ENCODE results near the gene BEND6.
A peak's percentile ranks its signal among the peaks of the same experiment; 100 is the strongest.

BEND6 gene

DNA sequence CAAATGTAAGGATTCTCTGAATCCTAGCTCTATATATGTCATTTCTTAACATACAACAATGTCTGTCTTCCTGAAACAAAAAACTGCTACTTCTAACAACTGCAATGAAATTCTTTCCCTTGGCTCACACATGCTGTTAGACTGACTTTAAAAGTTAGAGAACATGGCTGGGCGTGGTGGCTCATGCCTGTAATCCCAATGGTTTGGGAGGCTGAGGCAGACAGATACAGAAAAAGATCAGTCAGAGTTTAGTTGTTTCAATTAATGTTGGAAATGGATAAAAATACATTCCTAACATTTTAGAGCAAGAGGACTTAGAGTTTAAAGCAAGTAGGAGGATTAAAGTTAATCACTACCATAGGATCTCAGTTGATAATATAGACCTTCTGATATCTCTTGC, 62.9 kb downstream of the BEND6 start:
- no peak overlapping the region for H3K9ac ChIP-seq (ENCODE audit: low read length)
- H3K4me3 ChIP-seq (ENCODE audit: low read length), result no peak overlapping the region
- no peak overlapping the region for H2AFZ ChIP-seq (ENCODE audit: low read depth, low read length)
- H3K4me2 ChIP-seq (ENCODE audit: low read length), result no peak overlapping the region
- TF ChIP-seq EZH2phosphoT487 (IDR thresholded peaks at IDR 0.05; ENCODE audit: low read depth), result no peak
- TF ChIP-seq, protein P1, sequence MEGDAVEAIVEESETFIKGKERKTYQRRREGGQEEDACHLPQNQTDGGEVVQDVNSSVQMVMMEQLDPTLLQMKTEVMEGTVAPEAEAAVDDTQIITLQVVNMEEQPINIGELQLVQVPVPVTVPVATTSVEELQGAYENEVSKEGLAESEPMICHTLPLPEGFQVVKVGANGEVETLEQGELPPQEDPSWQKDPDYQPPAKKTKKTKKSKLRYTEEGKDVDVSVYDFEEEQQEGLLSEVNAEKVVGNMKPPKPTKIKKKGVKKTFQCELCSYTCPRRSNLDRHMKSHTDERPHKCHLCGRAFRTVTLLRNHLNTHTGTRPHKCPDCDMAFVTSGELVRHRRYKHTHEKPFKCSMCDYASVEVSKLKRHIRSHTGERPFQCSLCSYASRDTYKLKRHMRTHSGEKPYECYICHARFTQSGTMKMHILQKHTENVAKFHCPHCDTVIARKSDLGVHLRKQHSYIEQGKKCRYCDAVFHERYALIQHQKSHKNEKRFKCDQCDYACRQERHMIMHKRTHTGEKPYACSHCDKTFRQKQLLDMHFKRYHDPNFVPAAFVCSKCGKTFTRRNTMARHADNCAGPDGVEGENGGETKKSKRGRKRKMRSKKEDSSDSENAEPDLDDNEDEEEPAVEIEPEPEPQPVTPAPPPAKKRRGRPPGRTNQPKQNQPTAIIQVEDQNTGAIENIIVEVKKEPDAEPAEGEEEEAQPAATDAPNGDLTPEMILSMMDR (IDR thresholded peaks at IDR 0.05; ENCODE audit: low read depth, low read length), result no peak
- H3K27me3 ChIP-seq (ENCODE audit: low read depth, low read length), result no peaks in the 10 kb centered on the region
- no peaks in the 10 kb centered on the region for H3K4me1 ChIP-seq (ENCODE audit: low read length)
- H4K20me1 ChIP-seq (ENCODE audit: insufficient read depth, low read length), result no peaks in the 10 kb centered on the region
- no peaks in the 10 kb centered on the region for H3K36me3 ChIP-seq (replicated peaks; ENCODE audit: low read depth, low read length)
- H3K27ac ChIP-seq (ENCODE audit: low read length), result no peak overlapping the region
- H3K9me3 ChIP-seq (ENCODE audit: insufficient read depth, low read length), result no peaks in the 10 kb centered on the region
- no peaks in the 10 kb centered on the region for H3K79me2 ChIP-seq (ENCODE audit: low read length)

DNA sequence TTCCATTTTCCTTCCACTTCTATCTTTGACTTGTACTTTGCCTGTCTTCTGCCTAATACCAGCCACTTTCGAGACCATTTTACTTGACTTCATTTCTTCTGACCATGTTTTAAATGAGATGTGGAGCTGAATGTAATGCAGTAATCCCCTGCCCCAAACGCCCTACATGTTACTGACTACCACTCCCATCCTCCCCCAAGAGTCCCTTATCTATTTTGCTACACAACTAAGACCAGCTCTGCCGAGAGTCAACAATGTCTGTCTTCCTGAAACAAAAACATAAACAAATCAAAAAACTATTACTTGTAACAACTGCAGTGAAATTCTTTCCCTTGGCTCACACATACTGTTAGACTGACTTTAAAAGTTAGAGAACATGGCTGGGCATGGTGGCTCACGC, 64.5 kb downstream of the BEND6 start:
- no peak for TF ChIP-seq EZH2phosphoT487 (IDR thresholded peaks at IDR 0.05; ENCODE audit: low read depth)
- Histone ChIP-seq H2AFZ (ENCODE audit: low read depth, low read length) (no peak overlapping the region), H4K20me1 (ENCODE audit: insufficient read depth, low read length) (no peaks in the 10 kb centered on the region)

DNA sequence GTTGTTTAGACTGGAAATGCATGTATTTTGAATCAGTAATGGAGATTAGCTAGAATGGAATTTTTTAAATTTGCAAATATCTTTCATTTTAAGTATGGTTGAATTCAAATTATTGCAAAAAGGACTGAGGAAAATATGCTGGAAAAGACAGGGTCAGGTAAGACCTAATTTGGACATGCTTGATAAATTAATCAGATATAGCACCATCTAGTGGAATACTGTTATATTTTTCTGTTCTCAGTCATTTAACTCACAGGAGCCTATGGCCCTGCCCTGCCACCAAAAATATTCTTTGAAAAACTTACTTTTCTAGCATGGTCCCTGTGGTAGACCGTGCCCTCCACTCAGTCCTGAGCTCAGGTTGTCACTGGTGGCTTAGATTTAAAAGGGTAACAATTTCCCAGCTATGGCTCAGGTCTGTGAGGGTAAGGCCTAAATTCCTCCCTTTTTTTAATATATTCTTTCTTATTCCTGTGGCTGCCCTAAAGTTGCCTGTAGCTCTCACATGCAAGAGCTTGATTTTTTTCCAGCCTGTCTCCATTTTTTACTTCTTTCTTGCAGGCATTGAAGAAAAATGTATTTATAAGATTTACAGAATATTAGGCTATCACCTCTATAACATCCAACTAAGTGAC, 66.3 kb downstream of the BEND6 start:
- no peak overlapping the region for H3K9ac ChIP-seq (ENCODE audit: low read length)
- H3K79me2 ChIP-seq (ENCODE audit: low read length), result no peaks in the 10 kb centered on the region
- H3K4me3 ChIP-seq (ENCODE audit: low read length), result no peak overlapping the region
- H3K27me3 ChIP-seq (ENCODE audit: low read depth, low read length), result no peaks in the 10 kb centered on the region
- H3K9me3 ChIP-seq (ENCODE audit: insufficient read depth, low read length), result peaks cover 26% of the 10 kb centered on the region
- H3K4me2 ChIP-seq (ENCODE audit: low read length), result no peak overlapping the region
- peaks cover 8% of the 10 kb centered on the region for H3K36me3 ChIP-seq (replicated peaks; ENCODE audit: low read depth, low read length)
- no peaks in the 10 kb centered on the region for H4K20me1 ChIP-seq (ENCODE audit: insufficient read depth, low read length)
- H3K27ac ChIP-seq (ENCODE audit: low read length), result no peak overlapping the region
- no peaks in the 10 kb centered on the region for H3K4me1 ChIP-seq (ENCODE audit: low read length)
- H2AFZ ChIP-seq (ENCODE audit: low read depth, low read length), result peak overlapping the region; percentile 34; the same call in 1 of the 2 replicates
- no peak for TF ChIP-seq EZH2phosphoT487 (IDR thresholded peaks at IDR 0.05; ENCODE audit: low read depth)
- TF ChIP-seq, protein P1 (IDR thresholded peaks at IDR 0.05; ENCODE audit: low read depth, low read length), result peak; percentile 70

More for the DNA sequence above, 64.5 kb downstream of the BEND6 start:
- Histone ChIP-seq H3K4me2 (ENCODE audit: low read length) (no peak overlapping the region), H3K9me3 (ENCODE audit: insufficient read depth, low read length) (peaks cover 9% of the 10 kb centered on the region; the same call in 1 of the 2 replicates), H3K36me3 (replicated peaks; ENCODE audit: low read depth, low read length) (peaks cover under 1% of the 10 kb centered on the region), H3K9ac (ENCODE audit: low read length) (no peak overlapping the region), H3K4me1 (ENCODE audit: low read length) (no peaks in the 10 kb centered on the region), H3K27me3 (ENCODE audit: low read depth, low read length) (no peaks in the 10 kb centered on the region), H3K27ac (ENCODE audit: low read length) (no peak overlapping the region), H3K4me3 (ENCODE audit: low read length) (no peak overlapping the region), H3K79me2 (ENCODE audit: low read length) (no peaks in the 10 kb centered on the region)

DNA sequence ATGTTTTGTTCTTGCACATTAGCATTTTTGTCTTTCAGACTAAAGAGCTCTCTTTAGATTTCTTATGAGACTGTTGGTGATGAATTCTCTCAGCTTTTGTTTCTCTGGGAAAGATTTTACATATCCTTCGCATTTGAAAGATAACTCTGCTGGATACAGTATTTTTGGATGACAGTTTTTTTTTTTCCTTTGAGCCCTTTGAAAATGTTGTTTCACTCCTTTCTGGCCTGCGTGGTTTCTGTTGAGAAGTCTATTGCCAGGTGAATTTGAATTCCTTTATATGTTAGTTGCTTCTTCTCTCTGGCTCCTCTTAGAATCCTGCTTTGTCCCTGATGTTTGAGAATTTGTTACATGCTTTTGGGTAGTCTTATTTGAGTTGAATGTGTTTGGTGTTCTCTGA, 69.4 kb downstream of the BEND6 start:
- TF ChIP-seq, protein P1 (IDR thresholded peaks at IDR 0.05; ENCODE audit: low read depth, low read length), result no peak
- no peak for TF ChIP-seq EZH2phosphoT487 (IDR thresholded peaks at IDR 0.05; ENCODE audit: low read depth)
- peaks cover 34% of the 10 kb centered on the region for H3K9me3 ChIP-seq (ENCODE audit: insufficient read depth, low read length)
- no peaks in the 10 kb centered on the region for H4K20me1 ChIP-seq (ENCODE audit: insufficient read depth, low read length)
- peaks cover 8% of the 10 kb centered on the region for H3K36me3 ChIP-seq (replicated peaks; ENCODE audit: low read depth, low read length)
- H3K27me3 ChIP-seq (ENCODE audit: low read depth, low read length), result no peaks in the 10 kb centered on the region
- H2AFZ ChIP-seq (ENCODE audit: low read depth, low read length), result no peak overlapping the region
- H3K4me3 ChIP-seq (ENCODE audit: low read length), result no peak overlapping the region
- H3K4me1 ChIP-seq (ENCODE audit: low read length), result no peaks in the 10 kb centered on the region
- no peak overlapping the region for H3K27ac ChIP-seq (ENCODE audit: low read length)
- no peaks in the 10 kb centered on the region for H3K79me2 ChIP-seq (ENCODE audit: low read length)
- no peak overlapping the region for H3K9ac ChIP-seq (ENCODE audit: low read length)
- H3K4me2 ChIP-seq (ENCODE audit: low read length), result no peak overlapping the region
